HepG2 (cell line): ENCODE results near the gene GNL3. TPM values are rescaled to one million over a fixed set of nuclear protein-coding genes. Genes with fewer than 3 reads are reported as not detected.

Source experiments
- ATF7-NPFF ChIP-seq: sonication (generic); formaldehyde crosslinking; IDR thresholded peaks from 2 replicates; pipeline ENCODE4 v1.8.1; 2023; ENCODE audit warnings: mild to moderate bottlenecking, low read depth, missing genetic modification reagents, moderate library complexity
- CEBPG ChIP-seq: IDR thresholded peaks from 2 replicates; pipeline ENCODE4 v1.6.1; 2016
- EEA1 ChIP-seq: sonication (generic); formaldehyde crosslinking; IDR thresholded peaks from 2 replicates; pipeline ENCODE4 v1.5.1; 2020; ENCODE audit warnings: mild to moderate bottlenecking, missing genetic modification reagents, borderline replicate concordance
- FOXP1 ChIP-seq, 2 experiments: fragments of 450-650 bp in 1 of 2; IDR thresholded peaks; 2 replicates each; pipeline ENCODE4 v1.6.1; 2017 to 2018; ENCODE audit warnings: antibody characterized with exemption in 1 of 2
- HOXA5 ChIP-seq: sonication (generic); formaldehyde crosslinking; IDR thresholded peaks from 2 replicates; pipeline ENCODE4 v1.4.0; 2020; ENCODE audit warnings: missing genetic modification reagents
- HOXA9 ChIP-seq: sonication (generic); formaldehyde crosslinking; IDR thresholded peaks from 2 replicates; pipeline ENCODE4 v1.8.1; 2022; ENCODE audit warnings: missing genetic modification reagents, mild to moderate bottlenecking, moderate library complexity, borderline replicate concordance
- IKZF1 ChIP-seq: fragments of 450-650 bp; IDR thresholded peaks from 2 replicates; pipeline ENCODE4 v1.7.1; 2016
- IKZF4 ChIP-seq: sonication (generic); formaldehyde crosslinking; IDR thresholded peaks from 2 replicates; pipeline ENCODE4 v1.5.1; 2020; ENCODE audit warnings: borderline replicate concordance, mild to moderate bottlenecking, low read depth, missing genetic modification reagents; ENCODE audit errors: not compliant biosample characterization
- KLF6 ChIP-seq: IDR thresholded peaks from 2 replicates; pipeline ENCODE4 v1.8.0; 2016; ENCODE audit warnings: missing biosample characterization, missing genetic modification reagents
- MAFK ChIP-seq, 2 experiments: IDR thresholded peaks in 1 of 2; conservative IDR thresholded peaks in 1 of 2; 2 replicates each; pipeline ENCODE4 v1.6.1; 2011; ENCODE audit warnings: improper control_type of control experiment in 2 of 2, low read length in 2 of 2
- MED8 ChIP-seq: sonication (generic); formaldehyde crosslinking; IDR thresholded peaks from 2 replicates; pipeline ENCODE4 v1.8.1; 2023; ENCODE audit warnings: mild to moderate bottlenecking, missing genetic modification reagents; ENCODE audit not compliant: insufficient replicate concordance
- NCOR1 ChIP-seq: fragments of 200-600 bp; sonication (generic); IDR thresholded peaks from 2 replicates; pipeline ENCODE4 v1.7.0; 2017; ENCODE audit warnings: antibody characterized with exemption, low read length, borderline replicate concordance
- RNF2 ChIP-seq: fragments of 450-650 bp; conservative IDR thresholded peaks from 2 replicates; pipeline ENCODE4 v1.6.1; 2016; ENCODE audit warnings: low read depth
- SIX1 ChIP-seq: sonication (generic); formaldehyde crosslinking; IDR thresholded peaks from 2 replicates; pipeline ENCODE4 v1.4.0; 2020; ENCODE audit warnings: missing genetic modification reagents, borderline replicate concordance
- SRF ChIP-seq: IDR thresholded peaks from 2 replicates; pipeline ENCODE4 v1.6.1; 2011; ENCODE audit warnings: mild to moderate bottlenecking, low read depth, low read length, moderate library complexity
- SRY ChIP-seq: sonication (generic); formaldehyde crosslinking; IDR thresholded peaks from 2 replicates; pipeline ENCODE4 v1.8.0; 2022; ENCODE audit warnings: mild to moderate bottlenecking, missing genetic modification reagents
- ZMYM3 ChIP-seq: sonication (generic); formaldehyde crosslinking; IDR thresholded peaks from 2 replicates; pipeline ENCODE4 v1.5.1; 2020; ENCODE audit warnings: mild to moderate bottlenecking, missing genetic modification reagents
- ZNF121 ChIP-seq: sonication (generic); formaldehyde crosslinking; IDR thresholded peaks from 2 replicates; pipeline ENCODE4 v1.5.0; 2020; ENCODE audit warnings: mild to moderate bottlenecking, missing genetic modification reagents
- ZNF230 ChIP-seq: sonication (generic); formaldehyde crosslinking; IDR thresholded peaks from 2 replicates; pipeline ENCODE4 v1.4.0; 2020; ENCODE audit warnings: mild to moderate bottlenecking, missing genetic modification reagents
- ZNF274 ChIP-seq: sonication (generic); formaldehyde crosslinking; IDR thresholded peaks from 2 replicates; pipeline ENCODE4 v1.5.1; 2020; ENCODE audit warnings: mild to moderate bottlenecking, missing genetic modification reagents
- ZNF343 ChIP-seq: sonication (generic); formaldehyde crosslinking; IDR thresholded peaks from 2 replicates; pipeline ENCODE4 v1.4.0; 2020; ENCODE audit warnings: mild to moderate bottlenecking, missing genetic modification reagents
- ZNF432 ChIP-seq: sonication (generic); formaldehyde crosslinking; IDR thresholded peaks from 2 replicates; pipeline ENCODE4 v1.5.0; 2020; ENCODE audit warnings: missing genetic modification reagents, mild to moderate bottlenecking, borderline replicate concordance
- ZNF709 ChIP-seq: sonication (generic); formaldehyde crosslinking; IDR thresholded peaks from 2 replicates; pipeline ENCODE4 v1.5.0; 2020; ENCODE audit warnings: mild to moderate bottlenecking, missing genetic modification reagents
- ZNF747 ChIP-seq: sonication (generic); formaldehyde crosslinking; IDR thresholded peaks from 2 replicates; pipeline ENCODE4 v1.8.1; 2023; ENCODE audit warnings: missing genetic modification reagents, mild to moderate bottlenecking, borderline replicate concordance
- ZNF768 ChIP-seq: sonication (generic); formaldehyde crosslinking; IDR thresholded peaks from 2 replicates; pipeline ENCODE4 v1.4.0; 2020; ENCODE audit warnings: missing genetic modification reagents
- ZNF83 ChIP-seq: sonication (generic); formaldehyde crosslinking; IDR thresholded peaks from 2 replicates; pipeline ENCODE4 v1.4.0; 2020; ENCODE audit warnings: missing genetic modification reagents, mild to moderate bottlenecking, borderline replicate concordance
- polyA plus RNA-seq, 8 experiments: library from polyadenylated mRNA; depleted of rRNA in 3 of 8; stranded (reverse) in 7 of 8; unstranded in 1 of 8; fragments of >200 nt; fragmentation: Illumina TruSeq in 4 of 8; extraction: Trizol in 4 of 8; gene quantifications; 2 replicates each; pipeline versions ENCODE4 v1.2.1 to v1.2.3, GENCODE V29; 2011 to 2016; ENCODE audit warnings: low read depth in 4 of 8, missing spikeins in 1 of 8, mixed read lengths in 1 of 8; ENCODE audit not compliant: insufficient read depth in 1 of 8
- total RNA-seq, 5 experiments: library from RNA; depleted of rRNA; stranded (reverse); fragments of >200 nt; fragmentation: Illumina TruSeq; extraction: Trizol; gene quantifications; 2 replicates each; pipeline ENCODE4 v1.2.3, GENCODE V29; 2016; ENCODE audit warnings: low read depth in 1 of 5
- TF ChIP-seq, protein P1 (sequence below): fragments of 450-650 bp; IDR thresholded peaks from 2 replicates; pipeline ENCODE4 v1.6.1; 2016
- TF ChIP-seq, protein P2 (sequence below): sonication (generic); formaldehyde crosslinking; IDR thresholded peaks from 2 replicates; pipeline ENCODE4 v1.8.0; 2022; ENCODE audit warnings: mild to moderate bottlenecking, missing genetic modification reagents
- TF ChIP-seq, protein P3 (sequence below): sonication (generic); formaldehyde crosslinking; IDR thresholded peaks from 2 replicates; pipeline ENCODE4 v1.8.1; 2022; ENCODE audit warnings: low read depth, mild to moderate bottlenecking, missing genetic modification reagents

Gene GNL3
- total and polyA plus RNA-seq, 2 of the 13 experiments (the other 11 are each of a cell fraction or from before 2014, with no cell fraction given), result 129 to 257 TPM

DNA sequence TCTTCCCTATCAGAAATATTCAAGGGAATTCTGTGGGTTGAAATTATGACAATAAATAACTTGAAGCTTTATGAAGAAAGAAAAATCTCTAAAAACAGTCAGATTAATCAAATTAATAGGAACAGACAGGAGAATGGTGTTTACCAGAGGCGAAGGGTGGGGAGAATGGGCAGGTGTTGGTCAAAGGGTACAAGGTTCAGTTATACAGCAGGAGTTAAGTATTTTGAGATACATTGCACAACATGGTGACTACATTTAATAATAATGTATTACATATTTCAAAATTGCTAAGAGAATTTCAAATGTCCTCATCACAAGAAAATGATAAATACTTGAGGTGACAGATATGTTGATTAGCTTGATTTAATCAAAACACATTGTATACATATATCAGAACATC, 38.7 kb downstream of the GNL3 start (continued):
- TF ChIP-seq, protein P1, sequence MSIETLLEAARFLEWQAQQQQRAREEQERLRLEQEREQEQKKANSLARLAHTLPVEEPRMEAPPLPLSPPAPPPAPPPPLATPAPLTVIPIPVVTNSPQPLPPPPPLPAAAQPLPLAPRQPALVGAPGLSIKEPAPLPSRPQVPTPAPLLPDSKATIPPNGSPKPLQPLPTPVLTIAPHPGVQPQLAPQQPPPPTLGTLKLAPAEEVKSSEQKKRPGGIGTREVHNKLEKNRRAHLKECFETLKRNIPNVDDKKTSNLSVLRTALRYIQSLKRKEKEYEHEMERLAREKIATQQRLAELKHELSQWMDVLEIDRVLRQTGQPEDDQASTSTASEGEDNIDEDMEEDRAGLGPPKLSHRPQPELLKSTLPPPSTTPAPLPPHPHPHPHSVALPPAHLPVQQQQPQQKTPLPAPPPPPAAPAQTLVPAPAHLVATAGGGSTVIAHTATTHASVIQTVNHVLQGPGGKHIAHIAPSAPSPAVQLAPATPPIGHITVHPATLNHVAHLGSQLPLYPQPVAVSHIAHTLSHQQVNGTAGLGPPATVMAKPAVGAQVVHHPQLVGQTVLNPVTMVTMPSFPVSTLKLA, result no peak
- TF ChIP-seq ZMYM3 (CRISPR knock-in tag) (no peak), FOXP1 (IDR thresholded peaks at IDR 0.05) (no peak), FOXP1 (CRISPR knock-in tag; IDR thresholded peaks at IDR 0.05) (peak; percentile 58; the same call in 1 of the 2 replicates), HOXA5 (CRISPR knock-in tag) (no peak), ZNF709 (CRISPR knock-in tag) (no peak), ATF7-NPFF (CRISPR knock-in tag) (no peak), EEA1 (CRISPR knock-in tag) (no peak), ZNF83 (CRISPR knock-in tag) (no peak), MED8 (CRISPR knock-in tag) (no peak), HOXA9 (CRISPR knock-in tag) (no peak), KLF6 (CRISPR knock-in tag) (no peak), ZNF747 (CRISPR knock-in tag) (no peak), SRY (no peak), IKZF1 (no peak), MAFK (conservative IDR thresholded peaks at IDR 0.05 in 1 of 2, IDR thresholded peaks at IDR 0.05 in 1 of 2; ENCODE audit: low read length in 2 of 2) (no peak), RNF2 (no peak), ZNF230 (CRISPR knock-in tag) (no peak), NCOR1 (peak; percentile 53), IKZF4 (CRISPR knock-in tag) (no peak), ZNF432 (CRISPR knock-in tag) (no peak), SRF (no peak), CEBPG (CRISPR knock-in tag) (peak; percentile 82), ZNF343 (CRISPR knock-in tag) (no peak), ZNF274 (CRISPR knock-in tag) (no peak), SIX1 (CRISPR knock-in tag) (no peak), ZNF768 (CRISPR knock-in tag) (no peak), ZNF121 (CRISPR knock-in tag) (no peak)
- TF ChIP-seq, protein P2, sequence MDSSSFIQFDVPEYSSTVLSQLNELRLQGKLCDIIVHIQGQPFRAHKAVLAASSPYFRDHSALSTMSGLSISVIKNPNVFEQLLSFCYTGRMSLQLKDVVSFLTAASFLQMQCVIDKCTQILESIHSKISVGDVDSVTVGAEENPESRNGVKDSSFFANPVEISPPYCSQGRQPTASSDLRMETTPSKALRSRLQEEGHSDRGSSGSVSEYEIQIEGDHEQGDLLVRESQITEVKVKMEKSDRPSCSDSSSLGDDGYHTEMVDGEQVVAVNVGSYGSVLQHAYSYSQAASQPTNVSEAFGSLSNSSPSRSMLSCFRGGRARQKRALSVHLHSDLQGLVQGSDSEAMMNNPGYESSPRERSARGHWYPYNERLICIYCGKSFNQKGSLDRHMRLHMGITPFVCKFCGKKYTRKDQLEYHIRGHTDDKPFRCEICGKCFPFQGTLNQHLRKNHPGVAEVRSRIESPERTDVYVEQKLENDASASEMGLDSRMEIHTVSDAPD (CRISPR knock-in tag), result no peak
- TF ChIP-seq, protein P3, sequence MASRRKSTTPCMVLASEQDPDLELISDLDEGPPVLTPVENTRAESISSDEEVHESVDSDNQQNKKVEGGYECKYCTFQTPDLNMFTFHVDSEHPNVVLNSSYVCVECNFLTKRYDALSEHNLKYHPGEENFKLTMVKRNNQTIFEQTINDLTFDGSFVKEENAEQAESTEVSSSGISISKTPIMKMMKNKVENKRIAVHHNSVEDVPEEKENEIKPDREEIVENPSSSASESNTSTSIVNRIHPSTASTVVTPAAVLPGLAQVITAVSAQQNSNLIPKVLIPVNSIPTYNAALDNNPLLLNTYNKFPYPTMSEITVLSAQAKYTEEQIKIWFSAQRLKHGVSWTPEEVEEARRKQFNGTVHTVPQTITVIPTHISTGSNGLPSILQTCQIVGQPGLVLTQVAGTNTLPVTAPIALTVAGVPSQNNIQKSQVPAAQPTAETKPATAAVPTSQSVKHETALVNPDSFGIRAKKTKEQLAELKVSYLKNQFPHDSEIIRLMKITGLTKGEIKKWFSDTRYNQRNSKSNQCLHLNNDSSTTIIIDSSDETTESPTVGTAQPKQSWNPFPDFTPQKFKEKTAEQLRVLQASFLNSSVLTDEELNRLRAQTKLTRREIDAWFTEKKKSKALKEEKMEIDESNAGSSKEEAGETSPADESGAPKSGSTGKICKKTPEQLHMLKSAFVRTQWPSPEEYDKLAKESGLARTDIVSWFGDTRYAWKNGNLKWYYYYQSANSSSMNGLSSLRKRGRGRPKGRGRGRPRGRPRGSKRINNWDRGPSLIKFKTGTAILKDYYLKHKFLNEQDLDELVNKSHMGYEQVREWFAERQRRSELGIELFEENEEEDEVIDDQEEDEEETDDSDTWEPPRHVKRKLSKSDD, result no peak
